Activated CD8-positive, alpha-beta memory T cell treated with anti-CD3 and anti-CD28 coated beads for 4 hours (primary cell): ENCODE measurements around the gene NCKAP5.

ENCODE experiments used
- DNase-seq, 2 donors: peaks; one replicate each; pipeline ENCODE4 v3.0.0-alpha.2; 2020; ENCODE audit warnings: low read depth in 2 of 2

The NCKAP5 gene

GRCh38 chr2:133574186-133574585 lies 5.9 kb upstream of the NCKAP5 start:
- DNase-seq, result no peak

GRCh38 chr2:133573491-133574162 lies 5.4 kb upstream of the NCKAP5 start:
- no peak for DNase-seq

- DNase-seq, result no peak
These were observed 3.0 kb upstream of the NCKAP5 start for GRCh38 chr2:133571249-133571648.

GRCh38 chr2:133570542-133570941 lies 2.3 kb upstream of the NCKAP5 start:
- no peak for DNase-seq

GRCh38 chr2:133569286-133569830 lies 1.1 kb upstream of the NCKAP5 start:
- DNase-seq, result no peak

GRCh38 chr2:133568598-133568997 lies 335 bp upstream of the NCKAP5 start:
- DNase-seq, result no peak

GRCh38 chr2:133562558-133562957 lies 5.7 kb downstream of the NCKAP5 start:
- DNase-seq, result no peak

- DNase-seq, result no peak
These were observed 7.0 kb downstream of the NCKAP5 start for GRCh38 chr2:133561045-133561852.

- DNase-seq, result no peak
These were observed 10.6 kb downstream of the NCKAP5 start for GRCh38 chr2:133557614-133558013.

GRCh38 chr2:133553838-133554408 lies 14.3 kb downstream of the NCKAP5 start:
- no peak for DNase-seq

- no peak for DNase-seq
These were observed 15.0 kb downstream of the NCKAP5 start for GRCh38 chr2:133553251-133553650.

- no peak for DNase-seq
These were observed 15.4 kb downstream of the NCKAP5 start for GRCh38 chr2:133552821-133553220.

- no peak for DNase-seq
These were observed 26.5 kb downstream of the NCKAP5 start for GRCh38 chr2:133541797-133542196.

- DNase-seq, result no peak
These were observed 26.9 kb downstream of the NCKAP5 start for GRCh38 chr2:133541376-133541775.

- DNase-seq, result no peak
These were observed 35.3 kb downstream of the NCKAP5 start for GRCh38 chr2:133532919-133533318.

GRCh38 chr2:133531382-133531781 lies 36.9 kb downstream of the NCKAP5 start:
- DNase-seq, result no peak

GRCh38 chr2:133530645-133531044 lies 37.6 kb downstream of the NCKAP5 start:
- no peak for DNase-seq

- DNase-seq, result no peak
These were observed 41.5 kb downstream of the NCKAP5 start for GRCh38 chr2:133526530-133527300.

- DNase-seq, result no peak
These were observed 42.4 kb downstream of the NCKAP5 start for GRCh38 chr2:133525613-133526529.

- no peak for DNase-seq
These were observed 43.2 kb downstream of the NCKAP5 start for GRCh38 chr2:133525090-133525489.

- no peak for DNase-seq
These were observed 44.9 kb downstream of the NCKAP5 start for GRCh38 chr2:133523406-133523805.
